IMR-90 (cell line): ENCODE measurements around the gene PPP1R14C. TPM values are rescaled to one million over a fixed set of nuclear protein-coding genes. Genes with fewer than 3 reads are reported as not detected.
A peak's percentile ranks its signal among the peaks of the same experiment; 100 is the strongest.

Experiments used
- ATAC-seq: fragments of 200-7000 bp; cut with Tn5 transposase; 2 replicates; pipeline ENCODE4 v1.9.1; 2020; ENCODE audit warnings: low read depth, mild to moderate bottlenecking, moderate library complexity
- BruUV-seq: library from RNA; stranded (reverse); fragments of 400-500 nt; replicated peaks from 2 replicates; lab custom pipeline; 2021; lab: Mats Ljungman, UMichigan
- CTCF ChIA-PET: fragments of 300-600 bp; formaldehyde crosslinking; extraction: SDS; loops from one replicate; lab custom pipeline; 2021; ENCODE audit warnings: antibody characterized with exemption; lab: Yijun Ruan, JAX
- POLR2A ChIA-PET: fragments of 300-600 bp; sonication (Branson Sonifier 250); formaldehyde crosslinking; loops from one replicate; lab custom pipeline; 2022; ENCODE audit warnings: antibody characterized with exemption; ENCODE audit not compliant: unreplicated experiment; lab: Charles Lee
- DNase-seq: peaks from one replicate; pipeline ENCODE4 v3.0.0; 2013
- H2AFZ ChIP-seq: replicated peaks from 2 replicates; pipeline ENCODE3; 2013; ENCODE audit warnings: low read length, mild to moderate bottlenecking; ENCODE audit not compliant: poor library complexity
- H2AK5ac ChIP-seq: 2 replicates; pipeline ENCODE4 v1.6.1; 2013; ENCODE audit warnings: low read depth, low read length, inconsistent platforms
- H2AK9ac ChIP-seq: replicated peaks from 2 replicates; pipeline ENCODE3; 2013; ENCODE audit warnings: mild to moderate bottlenecking, low read depth, low read length, moderate library complexity; ENCODE audit not compliant: poor library complexity
- H2BK120ac ChIP-seq: 2 replicates; pipeline ENCODE4 v1.6.1; 2013; ENCODE audit warnings: low read depth, low read length, inconsistent platforms
- H2BK15ac ChIP-seq: 3 replicates; pipeline ENCODE4 v1.6.1; 2013; ENCODE audit warnings: low read depth, low read length, inconsistent platforms
- H2BK20ac ChIP-seq: 2 replicates; pipeline ENCODE4 v1.6.1; 2013; ENCODE audit warnings: low read depth, mild to moderate bottlenecking, inconsistent platforms, low read length, moderate library complexity
- H2BK5ac ChIP-seq: 2 replicates; pipeline ENCODE4 v1.6.1; 2013; ENCODE audit warnings: mild to moderate bottlenecking, low read depth, low read length, inconsistent platforms; ENCODE audit not compliant: poor library complexity, severe bottlenecking
- H3K14ac ChIP-seq: replicated peaks from 2 replicates; pipeline ENCODE4 v1.6.1; 2013; ENCODE audit warnings: low read depth, low read length, inconsistent platforms
- H3K18ac ChIP-seq: 2 replicates; pipeline ENCODE4 v1.6.1; 2013; ENCODE audit warnings: low read depth, low read length, control low read depth
- H3K23ac ChIP-seq: 2 replicates; pipeline ENCODE4 v1.6.1; 2013; ENCODE audit warnings: low read depth, low read length, inconsistent platforms
- H3K27ac ChIP-seq: 2 replicates; pipeline ENCODE4 v1.5.1; 2013; ENCODE audit warnings: mild to moderate bottlenecking, control low read depth, low read length; ENCODE audit not compliant: insufficient read depth
- H3K27me3 ChIP-seq: 2 replicates; pipeline ENCODE4 v1.6.1; 2013; ENCODE audit warnings: low read length; ENCODE audit not compliant: control insufficient read depth, insufficient read depth
- H3K36me3 ChIP-seq: 2 replicates; pipeline ENCODE4 v1.6.1; 2013; ENCODE audit warnings: low read length, mixed read lengths; ENCODE audit not compliant: control insufficient read depth, insufficient read depth
- H3K4ac ChIP-seq: 2 replicates; pipeline ENCODE4 v1.6.1; 2013; ENCODE audit warnings: low read depth, low read length, inconsistent platforms
- H3K4me1 ChIP-seq: 2 replicates; pipeline ENCODE4 v1.6.1; 2013; ENCODE audit warnings: low read length, mixed read lengths; ENCODE audit not compliant: control insufficient read depth, insufficient read depth
- H3K4me2 ChIP-seq: 2 replicates; pipeline ENCODE4 v1.6.1; 2013; ENCODE audit warnings: low read depth, mild to moderate bottlenecking, control low read depth, low read length, moderate library complexity
- H3K4me3 ChIP-seq: 2 replicates; pipeline ENCODE4 v1.5.1; 2013; ENCODE audit warnings: low read depth, mild to moderate bottlenecking, control low read depth, low read length, moderate library complexity; ENCODE audit not compliant: insufficient read depth
- H3K56ac ChIP-seq: 2 replicates; pipeline ENCODE4 v1.6.1; 2013; ENCODE audit warnings: low read length, inconsistent platforms; ENCODE audit not compliant: insufficient read depth; ENCODE audit errors: extremely low read depth
- H3K79me1 ChIP-seq, 2 experiments: 2 replicates each; pipeline ENCODE4 v1.6.1; 2013; ENCODE audit warnings: low read length in 2 of 2, inconsistent platforms in 1 of 2, low read depth in 1 of 2
- H3K9ac ChIP-seq: 2 replicates; pipeline ENCODE4 v1.6.1; 2013; ENCODE audit warnings: low read depth, low read length, control low read depth
- H3K9me1 ChIP-seq: 2 replicates; pipeline ENCODE4 v1.6.1; 2013; ENCODE audit warnings: low read length, inconsistent platforms; ENCODE audit not compliant: insufficient read depth
- H3K9me3 ChIP-seq: 2 replicates; pipeline ENCODE4 v1.6.1; 2013; ENCODE audit warnings: low read length; ENCODE audit not compliant: control insufficient read depth, insufficient read depth
- H4K20me1 ChIP-seq: 2 replicates; pipeline ENCODE4 v1.6.1; 2013; ENCODE audit warnings: low read length, inconsistent platforms; ENCODE audit not compliant: insufficient read depth
- H4K5ac ChIP-seq: 2 replicates; pipeline ENCODE4 v1.6.1; 2013; ENCODE audit warnings: mild to moderate bottlenecking, low read depth, low read length, control low read depth
- H4K8ac ChIP-seq, 2 experiments: 2 replicates each; pipeline ENCODE4 v1.6.1; 2013; ENCODE audit warnings: low read depth in 2 of 2, low read length in 2 of 2, control low read depth in 1 of 2, inconsistent platforms in 1 of 2
- H4K91ac ChIP-seq: 2 replicates; pipeline ENCODE4 v1.6.1; 2013; ENCODE audit warnings: low read depth, low read length, inconsistent platforms; ENCODE audit not compliant: insufficient read depth
- NFE2L2 ChIP-seq: fragments of 150-350 bp; IDR thresholded peaks from 2 replicates; pipeline ENCODE4 v1.6.1; 2016; ENCODE audit warnings: low read depth, mild to moderate bottlenecking, low read length
- SMC3 ChIP-seq: fragments of 150-350 bp; IDR thresholded peaks from 2 replicates; pipeline ENCODE4 v1.6.1; 2016; ENCODE audit warnings: low read depth, mild to moderate bottlenecking, antibody characterized with exemption, low read length, moderate library complexity
- WGBS, 2 experiments: methylation state at CpG; one replicate each; pipeline versions ENCODE4 v1.1.5 to v1.1.7; 2013; ENCODE audit warnings: missing lambda C conversion rate in 2 of 2; ENCODE audit not compliant: insufficient read length in 1 of 2; ENCODE audit errors: extremely low coverage in 2 of 2; 5-methylcytosine and 5-hydroxymethylcytosine counted together
- dilution Hi-C: fragments of 300-500 bp; cut with HindIII; formaldehyde crosslinking; loops from one replicate; pipeline ENCODE4 v1.14.3; 2018; ENCODE audit warnings: low sequenced_read_pairs; ENCODE audit not compliant: unreplicated experiment
- in situ Hi-C: fragments of 300-500 bp; cut with MboI; formaldehyde crosslinking; loops from 3 replicates; pipeline ENCODE4 v1.14.3; 2019; ENCODE audit warnings: low sequenced_read_pairs, inconsistent platforms, mixed read lengths
- intact Hi-C: fragments of 100-400 bp; cut with micrococcal nuclease; formaldehyde crosslinking; loops from 2 replicates; pipeline ENCODE4 v1.10.0; 2022
- polyA plus RNA-seq, 3 experiments: library from polyadenylated mRNA; depleted of rRNA; stranded (reverse); fragments of >200 nt; gene quantifications; 2 replicates each; pipeline ENCODE4 v1.2.3, GENCODE V29; 2012; ENCODE audit warnings: low replicate concordance in 1 of 3
- total RNA-seq: library from RNA; depleted of rRNA; stranded (reverse); fragments of >200 nt; gene quantifications from 2 replicates; pipeline ENCODE4 v1.2.3, GENCODE V29; 2012

PPP1R14C gene
- total and polyA plus RNA-seq, 2 of the 4 experiments (the other 2 are of a cell fraction), result not detected

DNA sequence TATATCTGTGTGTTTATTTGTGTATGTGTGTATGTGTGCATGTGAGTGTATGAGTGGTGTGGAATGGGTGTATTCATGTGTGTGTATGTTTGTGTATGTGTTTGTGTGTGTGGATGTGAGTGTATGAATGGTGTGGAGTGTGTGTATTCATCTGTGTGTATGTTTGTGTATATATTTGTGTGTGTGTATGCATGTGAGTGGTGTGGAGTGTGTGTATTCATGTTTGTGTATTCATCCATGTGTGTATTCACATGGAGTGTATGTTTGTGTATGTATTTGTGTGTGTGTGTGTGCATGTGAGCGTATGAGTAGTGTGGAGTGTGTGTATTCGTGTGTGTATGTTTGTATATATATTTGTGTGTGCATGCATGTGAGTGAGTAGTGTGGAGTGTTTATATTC lies 66.6 kb downstream of the PPP1R14C start:
- Histone ChIP-seq H4K8ac (no peak overlapping the region), H3K56ac (no peak overlapping the region), H2BK15ac (no peak overlapping the region), H3K4me2 (no peak overlapping the region), H2AK5ac (no peak overlapping the region), H3K18ac (no peak overlapping the region), H3K14ac (no peak overlapping the region), H2BK120ac (no peak overlapping the region), H2BK5ac (peak overlapping the region; percentile 58), H3K9ac (no peak overlapping the region), H3K9me3 (no peaks in the 10 kb centered on the region), H3K23ac (no peak overlapping the region), H3K27me3 (no peaks in the 10 kb centered on the region), H3K4ac (no peak overlapping the region), H2AFZ (no peak overlapping the region), H4K20me1 (no peaks in the 10 kb centered on the region), H3K9me1 (no peaks in the 10 kb centered on the region), H3K27ac (no peak overlapping the region), H3K36me3 (no peaks in the 10 kb centered on the region), H2BK20ac (no peak overlapping the region), H3K79me1 (no peaks in the 10 kb centered on the region), H3K4me3 (no peak overlapping the region), H4K5ac (no peak overlapping the region), H3K4me1 (peaks cover 6% of the 10 kb centered on the region; the same call in 1 of the 2 replicates), H4K91ac (no peak overlapping the region), H2AK9ac (no peak overlapping the region)
- TF ChIP-seq SMC3, result no peak
- no peak for TF ChIP-seq NFE2L2
- dilution Hi-C loops, result no loop called here
- ATAC-seq (no peak), DNase-seq (no peak)
- in situ Hi-C loops, result no loop called here
- 88% methylated on average over 2 of the region's 2 CpGs; no CpG with 5 or more reads in 1 of the 2 experiments for WGBS, 2 experiments
- BruUV-seq, result no TSS peak
- intact Hi-C loops, result no loop called here
- CTCF ChIA-PET, result no interaction called here
- POLR2A ChIA-PET, result interaction anchor here (0.5 kb wide), 1 partner anchor 84 kb away, joined by 3 read pairs; no protein-coding TSS in a partner anchor
